Measurements from ENCODE around the gene ZCWPW1.

Gene ZCWPW1

DNA sequence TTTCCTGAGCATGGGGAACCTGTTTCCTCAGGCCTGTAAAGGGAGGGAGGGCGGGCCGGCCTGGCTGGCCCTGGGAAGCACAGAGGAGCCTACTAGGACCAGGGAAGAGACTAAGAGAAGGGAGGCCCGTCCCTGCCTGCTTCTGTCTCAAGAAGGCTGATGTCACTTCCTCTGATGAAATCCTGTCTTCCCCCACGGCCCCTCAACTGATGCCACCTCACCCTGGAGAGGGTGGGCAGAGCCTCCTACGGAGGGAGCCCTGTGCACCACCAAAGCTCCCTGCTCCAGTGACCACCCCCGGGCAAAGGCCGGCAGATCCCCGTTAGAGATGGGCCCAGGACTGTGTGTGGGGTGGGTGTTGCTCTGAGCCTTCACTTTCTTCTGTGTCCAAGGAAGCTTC is 56.2 kb downstream of the ZCWPW1 start:
- TF ChIP-seq, protein P1, sequence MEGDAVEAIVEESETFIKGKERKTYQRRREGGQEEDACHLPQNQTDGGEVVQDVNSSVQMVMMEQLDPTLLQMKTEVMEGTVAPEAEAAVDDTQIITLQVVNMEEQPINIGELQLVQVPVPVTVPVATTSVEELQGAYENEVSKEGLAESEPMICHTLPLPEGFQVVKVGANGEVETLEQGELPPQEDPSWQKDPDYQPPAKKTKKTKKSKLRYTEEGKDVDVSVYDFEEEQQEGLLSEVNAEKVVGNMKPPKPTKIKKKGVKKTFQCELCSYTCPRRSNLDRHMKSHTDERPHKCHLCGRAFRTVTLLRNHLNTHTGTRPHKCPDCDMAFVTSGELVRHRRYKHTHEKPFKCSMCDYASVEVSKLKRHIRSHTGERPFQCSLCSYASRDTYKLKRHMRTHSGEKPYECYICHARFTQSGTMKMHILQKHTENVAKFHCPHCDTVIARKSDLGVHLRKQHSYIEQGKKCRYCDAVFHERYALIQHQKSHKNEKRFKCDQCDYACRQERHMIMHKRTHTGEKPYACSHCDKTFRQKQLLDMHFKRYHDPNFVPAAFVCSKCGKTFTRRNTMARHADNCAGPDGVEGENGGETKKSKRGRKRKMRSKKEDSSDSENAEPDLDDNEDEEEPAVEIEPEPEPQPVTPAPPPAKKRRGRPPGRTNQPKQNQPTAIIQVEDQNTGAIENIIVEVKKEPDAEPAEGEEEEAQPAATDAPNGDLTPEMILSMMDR (IDR thresholded peaks at IDR 0.05; ENCODE audit: low read depth, low read length): no peak
- no peak overlapping the region for H3K4me3 ChIP-seq (ENCODE audit: low read depth, low read length)

GRCh38 chr7:100371561-100372171 is 56.8 kb downstream of the ZCWPW1 start:
- H3K4me3 ChIP-seq (ENCODE audit: low read depth, low read length): no peak overlapping the region
- TF ChIP-seq, protein P1 (IDR thresholded peaks at IDR 0.05; ENCODE audit: low read depth, low read length): no peak

GRCh38 chr7:100370746-100371145 is 57.8 kb downstream of the ZCWPW1 start:
- TF ChIP-seq, protein P1 (IDR thresholded peaks at IDR 0.05; ENCODE audit: low read depth, low read length): no peak
- H3K4me3 ChIP-seq (ENCODE audit: low read depth, low read length): no peak overlapping the region

DNA sequence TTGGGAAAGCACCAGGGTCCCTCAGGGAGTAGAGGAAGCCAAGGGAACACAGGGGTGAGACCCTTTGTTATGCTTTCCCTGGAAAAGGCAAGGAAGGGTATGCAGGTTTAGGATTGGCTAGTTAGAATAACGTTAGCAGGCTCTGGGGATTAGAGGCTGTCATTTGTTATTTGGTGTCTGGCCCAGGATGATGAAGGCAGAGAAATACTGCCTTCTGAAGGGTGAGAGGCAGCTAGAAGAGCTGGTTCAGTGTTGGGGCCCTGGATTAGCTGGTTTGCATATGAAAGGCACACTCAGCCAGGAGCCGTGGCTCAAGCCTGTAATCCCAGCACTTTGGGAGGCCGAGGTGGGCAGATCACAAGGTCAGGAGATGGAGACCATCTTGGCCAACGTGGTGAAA is 58.2 kb downstream of the ZCWPW1 start:
- TF ChIP-seq, protein P1 (IDR thresholded peaks at IDR 0.05; ENCODE audit: low read depth, low read length): no peak
- no peak overlapping the region for H3K4me3 ChIP-seq (ENCODE audit: low read depth, low read length)

- H3K4me3 ChIP-seq (ENCODE audit: low read depth, low read length): no peak overlapping the region
- TF ChIP-seq, protein P1 (IDR thresholded peaks at IDR 0.05; ENCODE audit: low read depth, low read length): no peak
Observed at GRCh38 chr7:100369105-100369504, 59.4 kb downstream of the ZCWPW1 start.

- H3K4me3 ChIP-seq (ENCODE audit: low read depth, low read length): no peak overlapping the region
- TF ChIP-seq, protein P1 (IDR thresholded peaks at IDR 0.05; ENCODE audit: low read depth, low read length): no peak
Observed at GRCh38 chr7:100367676-100368613, 60.6 kb downstream of the ZCWPW1 start.

DNA sequence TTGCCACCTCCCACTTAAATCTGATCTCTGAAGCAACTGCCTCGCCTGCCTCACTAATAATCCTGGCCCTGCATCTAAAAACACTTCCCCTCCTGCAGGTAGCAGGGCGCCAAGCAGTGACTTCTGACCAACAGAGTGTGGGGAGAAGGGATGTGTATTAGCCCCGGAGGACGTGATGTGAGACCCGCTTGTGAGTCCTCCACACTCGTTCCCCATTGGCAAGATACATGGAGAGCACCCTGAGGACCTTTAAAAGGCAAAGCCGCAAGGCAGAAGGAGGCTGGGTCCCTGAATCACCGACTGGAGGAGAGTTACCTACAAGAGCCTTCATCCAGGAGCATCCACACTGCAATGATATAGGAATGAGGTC is 61.3 kb downstream of the ZCWPW1 start:
- TF ChIP-seq, protein P1 (IDR thresholded peaks at IDR 0.05; ENCODE audit: low read depth, low read length): no peak
- no peak overlapping the region for H3K4me3 ChIP-seq (ENCODE audit: low read depth, low read length)
